Esophagus muscularis mucosa (tissue), 3 donors: ENCODE measurements around the gene SEC23IP.

Experiments used
- CTCF ChIP-seq, 3 experiments: fragments of 200-600 bp in 2 of 3; fragments of 450-650 bp in 1 of 3; sonication (generic) in 2 of 3; IDR thresholded peaks; one replicate each; pipeline ENCODE4 v1.5.1; 2017 to 2019; ENCODE audit warnings: antibody characterized with exemption in 3 of 3, mild to moderate bottlenecking in 2 of 3, moderate library complexity in 1 of 3
- POLR2A ChIP-seq: fragments of 450-650 bp; IDR thresholded peaks from one replicate; pipeline ENCODE4 v1.6.1; 2017; ENCODE audit warnings: antibody characterized with exemption, moderate library complexity, mild to moderate bottlenecking, low read depth

GRCh38 chr10:119980956-119981750 is 88.6 kb downstream of the SEC23IP start:
- TF ChIP-seq CTCF (IDR thresholded peaks at IDR 0.05): no peak
- no peak for TF ChIP-seq POLR2A
